ENCODE data around the gene ERV3-1.
"Not testable (repeated sequence)": the region's sequence is repeated elsewhere in the genome, so short reads cannot be mapped to it uniquely, and the experiment has no call there.

The ERV3-1 gene

GRCh38 chr7:65037740-65038688 lies 31.5 kb upstream of the ERV3-1 start:
- Histone ChIP-seq H3K4me2 (ENCODE audit: low read length) (peak overlapping the region; percentile 51), H3K4me1 (ENCODE audit: low read length) (peaks cover 12% of the 10 kb centered on the region), H3K36me3 (replicated peaks; ENCODE audit: low read depth, low read length) (no peaks in the 10 kb centered on the region), H4K20me1 (ENCODE audit: insufficient read depth, low read length) (peaks cover 8% of the 10 kb centered on the region), H3K4me3 (ENCODE audit: low read length) (peak overlapping the region; percentile 87), H3K27ac (ENCODE audit: low read length) (peak overlapping the region; percentile 50), H3K9me3 (ENCODE audit: insufficient read depth, low read length) (no peaks in the 10 kb centered on the region), H3K79me2 (ENCODE audit: low read length) (peaks cover 24% of the 10 kb centered on the region), H2AFZ (ENCODE audit: low read depth, low read length) (no peak overlapping the region), H3K27me3 (ENCODE audit: low read depth, low read length) (no peaks in the 10 kb centered on the region), H3K9ac (ENCODE audit: low read length) (peak overlapping the region; percentile 68)
- TF ChIP-seq CTCF (IDR thresholded peaks at IDR 0.05; ENCODE audit: low read depth, low read length), result no peak
- TF ChIP-seq EZH2phosphoT487 (IDR thresholded peaks at IDR 0.05; ENCODE audit: low read depth), result no peak

- not testable (repeated sequence) for H3K4me3 ChIP-seq (ENCODE audit: low read length); H3K27ac ChIP-seq (ENCODE audit: low read length); H2AFZ ChIP-seq (ENCODE audit: low read depth, low read length); H3K36me3 ChIP-seq (replicated peaks; ENCODE audit: low read depth, low read length); H3K27me3 ChIP-seq (ENCODE audit: low read depth, low read length); H3K9me3 ChIP-seq (ENCODE audit: insufficient read depth, low read length); H4K20me1 ChIP-seq (ENCODE audit: insufficient read depth, low read length); H3K9ac ChIP-seq (ENCODE audit: low read length)
- H3K79me2 ChIP-seq (ENCODE audit: low read length), result peaks cover 20% of the 10 kb centered on the region
- H3K4me2 ChIP-seq (ENCODE audit: low read length), result peak overlapping the region; percentile 28; the same call in 1 of the 2 replicates
- peaks cover 12% of the 10 kb centered on the region for H3K4me1 ChIP-seq (ENCODE audit: low read length)
Observed at GRCh38 chr7:65036526-65036925, 30.0 kb upstream of the ERV3-1 start.

GRCh38 chr7:65035469-65035868 lies 29.0 kb upstream of the ERV3-1 start:
- H3K4me1 ChIP-seq (ENCODE audit: low read length), result peaks cover 12% of the 10 kb centered on the region
- H3K27ac ChIP-seq (ENCODE audit: low read length); H3K9ac ChIP-seq (ENCODE audit: low read length); H3K9me3 ChIP-seq (ENCODE audit: insufficient read depth, low read length); H3K4me3 ChIP-seq (ENCODE audit: low read length); H2AFZ ChIP-seq (ENCODE audit: low read depth, low read length); H3K36me3 ChIP-seq (replicated peaks; ENCODE audit: low read depth, low read length); H3K4me2 ChIP-seq (ENCODE audit: low read length); H4K20me1 ChIP-seq (ENCODE audit: insufficient read depth, low read length); H3K27me3 ChIP-seq (ENCODE audit: low read depth, low read length): not testable (repeated sequence)
- H3K79me2 ChIP-seq (ENCODE audit: low read length), result peaks cover 18% of the 10 kb centered on the region

- not testable (repeated sequence) for H3K79me2 ChIP-seq (ENCODE audit: low read length); H3K9me3 ChIP-seq (ENCODE audit: insufficient read depth, low read length); H4K20me1 ChIP-seq (ENCODE audit: insufficient read depth, low read length); H3K27ac ChIP-seq (ENCODE audit: low read length); H3K36me3 ChIP-seq (replicated peaks; ENCODE audit: low read depth, low read length); H3K27me3 ChIP-seq (ENCODE audit: low read depth, low read length); H3K4me2 ChIP-seq (ENCODE audit: low read length); H3K4me3 ChIP-seq (ENCODE audit: low read length); H3K9ac ChIP-seq (ENCODE audit: low read length); H2AFZ ChIP-seq (ENCODE audit: low read depth, low read length); H3K4me1 ChIP-seq (ENCODE audit: low read length)
Observed at GRCh38 chr7:65034120-65034782, 27.8 kb upstream of the ERV3-1 start.

- H3K27ac ChIP-seq (ENCODE audit: low read length); H3K36me3 ChIP-seq (replicated peaks; ENCODE audit: low read depth, low read length); H3K27me3 ChIP-seq (ENCODE audit: low read depth, low read length); H3K9me3 ChIP-seq (ENCODE audit: insufficient read depth, low read length); H3K79me2 ChIP-seq (ENCODE audit: low read length); H3K4me1 ChIP-seq (ENCODE audit: low read length); H4K20me1 ChIP-seq (ENCODE audit: insufficient read depth, low read length); H3K4me3 ChIP-seq (ENCODE audit: low read length); H3K9ac ChIP-seq (ENCODE audit: low read length); H2AFZ ChIP-seq (ENCODE audit: low read depth, low read length); H3K4me2 ChIP-seq (ENCODE audit: low read length): not testable (repeated sequence)
Observed at GRCh38 chr7:65033391-65033790, 26.9 kb upstream of the ERV3-1 start.

GRCh38 chr7:65025023-65025422 lies 18.5 kb upstream of the ERV3-1 start:
- not testable (repeated sequence) for H3K4me3 ChIP-seq (ENCODE audit: low read length); H3K4me1 ChIP-seq (ENCODE audit: low read length); H2AFZ ChIP-seq (ENCODE audit: low read depth, low read length); H3K36me3 ChIP-seq (replicated peaks; ENCODE audit: low read depth, low read length); H3K27ac ChIP-seq (ENCODE audit: low read length); H3K27me3 ChIP-seq (ENCODE audit: low read depth, low read length); H4K20me1 ChIP-seq (ENCODE audit: insufficient read depth, low read length); H3K9me3 ChIP-seq (ENCODE audit: insufficient read depth, low read length); H3K4me2 ChIP-seq (ENCODE audit: low read length); H3K9ac ChIP-seq (ENCODE audit: low read length); H3K79me2 ChIP-seq (ENCODE audit: low read length)

GRCh38 chr7:65020978-65021377 lies 14.5 kb upstream of the ERV3-1 start:
- not testable (repeated sequence) for H3K27ac ChIP-seq (ENCODE audit: low read length); H4K20me1 ChIP-seq (ENCODE audit: insufficient read depth, low read length); H3K4me3 ChIP-seq (ENCODE audit: low read length); H3K36me3 ChIP-seq (replicated peaks; ENCODE audit: low read depth, low read length); H3K4me1 ChIP-seq (ENCODE audit: low read length); H3K9ac ChIP-seq (ENCODE audit: low read length); H3K27me3 ChIP-seq (ENCODE audit: low read depth, low read length); H3K4me2 ChIP-seq (ENCODE audit: low read length); H2AFZ ChIP-seq (ENCODE audit: low read depth, low read length); H3K9me3 ChIP-seq (ENCODE audit: insufficient read depth, low read length); H3K79me2 ChIP-seq (ENCODE audit: low read length)

- H3K4me2 ChIP-seq (ENCODE audit: low read length); H3K27ac ChIP-seq (ENCODE audit: low read length); H3K9ac ChIP-seq (ENCODE audit: low read length); H3K27me3 ChIP-seq (ENCODE audit: low read depth, low read length); H3K9me3 ChIP-seq (ENCODE audit: insufficient read depth, low read length); H4K20me1 ChIP-seq (ENCODE audit: insufficient read depth, low read length); H2AFZ ChIP-seq (ENCODE audit: low read depth, low read length); H3K4me3 ChIP-seq (ENCODE audit: low read length); H3K36me3 ChIP-seq (replicated peaks; ENCODE audit: low read depth, low read length): not testable (repeated sequence)
- Histone ChIP-seq H3K79me2 (ENCODE audit: low read length) (peaks cover 16% of the 10 kb centered on the region), H3K4me1 (ENCODE audit: low read length) (peaks cover 12% of the 10 kb centered on the region)
Observed at GRCh38 chr7:65009881-65010280, 3.4 kb upstream of the ERV3-1 start.
